Stimulated activated CD8-positive, alpha-beta memory T cell treated with anti-CD3 and anti-CD28 coated beads, Interleukin-12 subunit alpha, Interleukin-12 subunit beta, amount 100 ng/mL, for 24 hours (primary cell): ENCODE measurements around the gene TIMP3.
"Not testable (repeated sequence)": the region's sequence is repeated elsewhere in the genome, so short reads cannot be mapped to it uniquely, and the experiment has no call there.

ENCODE experiments used
- DNase-seq: peaks from one replicate; pipeline ENCODE4 v3.0.0-alpha.2; 2020; ENCODE audit errors: extremely low read depth

Gene TIMP3

DNA sequence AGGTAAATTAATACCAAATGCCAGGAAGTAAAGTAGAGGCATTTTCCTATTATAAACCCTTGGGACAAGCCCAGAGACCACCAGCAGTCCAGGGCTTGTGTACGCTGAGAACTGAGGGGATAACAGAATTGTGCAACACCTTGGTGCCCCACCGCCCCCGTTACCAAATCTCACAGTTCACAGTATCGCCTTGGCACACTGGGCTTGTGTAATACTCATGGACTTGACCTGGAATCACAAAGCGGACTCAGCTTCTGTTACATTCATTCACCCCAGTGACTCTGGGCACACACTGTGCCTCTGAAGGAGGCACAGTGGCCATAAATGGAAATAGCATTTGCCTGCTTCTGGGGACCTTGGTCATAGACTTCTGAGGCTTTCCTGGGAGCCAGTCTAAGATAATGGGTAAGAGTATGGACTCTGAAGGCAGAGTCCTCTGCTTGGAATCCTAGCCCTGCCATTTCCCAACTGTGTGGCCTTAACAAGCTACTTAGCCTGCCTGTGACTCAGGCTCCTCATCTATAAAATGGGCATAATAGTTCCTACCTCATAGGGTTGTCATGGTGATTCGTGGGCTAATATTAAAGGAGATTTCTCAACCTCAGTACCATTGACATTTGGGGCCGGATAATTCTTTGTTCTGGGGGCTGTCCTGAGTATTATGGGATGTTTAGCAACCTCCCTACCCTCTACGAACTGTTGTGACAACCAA lies 53.7 kb downstream of the TIMP3 start:
- no peak for DNase-seq

GRCh38 chr22:32858121-32858703 lies 56.7 kb downstream of the TIMP3 start:
- no peak for DNase-seq

DNA sequence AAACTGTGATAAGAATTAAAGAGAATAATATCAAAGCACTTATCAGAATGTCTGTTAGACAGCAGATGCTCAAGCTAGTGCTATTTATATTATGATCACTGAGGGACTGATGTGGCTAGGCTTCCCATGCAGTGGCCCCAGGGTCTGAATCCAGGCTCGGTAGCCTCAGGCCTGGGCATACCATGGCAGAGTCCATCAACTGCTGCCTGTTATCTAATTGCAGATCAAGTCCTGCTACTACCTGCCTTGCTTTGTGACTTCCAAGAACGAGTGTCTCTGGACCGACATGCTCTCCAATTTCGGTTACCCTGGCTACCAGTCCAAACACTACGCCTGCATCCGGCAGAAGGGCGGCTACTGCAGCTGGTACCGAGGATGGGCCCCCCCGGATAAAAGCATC lies 57.5 kb downstream of the TIMP3 start:
- DNase-seq = no peak

DNA sequence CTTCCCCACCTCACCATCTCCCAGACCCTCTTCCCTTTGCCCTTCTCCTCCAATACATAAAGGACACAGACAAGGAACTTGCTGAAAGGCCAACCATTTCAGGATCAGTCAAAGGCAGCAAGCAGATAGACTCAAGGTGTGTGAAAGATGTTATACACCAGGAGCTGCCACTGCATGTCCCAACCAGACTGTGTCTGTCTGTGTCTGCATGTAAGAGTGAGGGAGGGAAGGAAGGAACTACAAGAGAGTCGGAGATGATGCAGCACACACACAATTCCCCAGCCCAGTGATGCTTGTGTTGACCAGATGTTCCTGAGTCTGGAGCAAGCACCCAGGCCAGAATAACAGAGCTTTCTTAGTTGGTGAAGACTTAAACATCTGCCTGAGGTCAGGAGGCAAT lies 58.2 kb downstream of the TIMP3 start:
- DNase-seq = no peak

DNA sequence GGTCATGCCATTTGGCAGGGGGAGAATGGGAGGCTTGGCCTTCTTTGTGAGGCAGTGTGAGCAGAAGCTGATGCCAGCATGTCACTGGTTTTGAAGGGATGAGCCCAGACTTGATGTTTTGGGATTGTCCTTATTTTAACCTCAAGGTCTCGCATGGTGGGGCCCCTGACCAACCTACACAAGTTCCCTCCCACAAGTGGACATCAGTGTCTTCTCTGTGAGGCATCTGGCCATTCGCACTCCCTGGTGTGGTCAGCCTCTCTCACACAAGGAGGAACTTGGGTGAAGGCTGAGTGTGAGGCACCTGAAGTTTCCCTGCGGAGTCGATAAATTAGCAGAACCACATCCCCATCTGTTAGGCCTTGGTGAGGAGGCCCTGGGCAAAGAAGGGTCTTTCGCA lies 59.8 kb downstream of the TIMP3 start:
- DNase-seq = no peak

- no peak for DNase-seq
Observed at GRCh38 chr22:32862083-32862482, 60.6 kb downstream of the TIMP3 start.

- no peak for DNase-seq
Observed at GRCh38 chr22:32862936-32863661, 61.6 kb downstream of the TIMP3 start.

DNA sequence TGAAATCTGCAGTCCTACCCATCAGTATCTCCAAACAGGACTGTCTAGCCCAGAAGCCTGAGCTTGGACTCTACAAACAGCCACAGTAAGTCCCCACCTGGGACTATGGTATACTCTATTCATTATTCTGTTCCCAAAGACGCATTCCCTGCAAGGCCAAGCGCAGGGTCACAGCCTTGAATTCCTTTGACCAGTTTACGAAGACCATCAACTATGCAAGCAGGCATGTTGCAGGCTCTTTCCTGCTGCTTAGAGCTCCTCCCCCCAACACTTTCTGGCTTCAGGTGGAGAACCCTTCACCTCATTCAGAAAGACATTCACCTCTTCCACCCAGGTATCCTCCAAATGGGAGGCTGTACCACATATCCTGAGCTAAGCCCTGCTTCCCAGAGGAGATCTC lies 62.5 kb downstream of the TIMP3 start:
- DNase-seq = no peak

- no peak for DNase-seq
Observed at GRCh38 chr22:32864596-32864995, 63.1 kb downstream of the TIMP3 start.

GRCh38 chr22:32866953-32867352 lies 65.4 kb downstream of the TIMP3 start:
- no peak for DNase-seq

DNA sequence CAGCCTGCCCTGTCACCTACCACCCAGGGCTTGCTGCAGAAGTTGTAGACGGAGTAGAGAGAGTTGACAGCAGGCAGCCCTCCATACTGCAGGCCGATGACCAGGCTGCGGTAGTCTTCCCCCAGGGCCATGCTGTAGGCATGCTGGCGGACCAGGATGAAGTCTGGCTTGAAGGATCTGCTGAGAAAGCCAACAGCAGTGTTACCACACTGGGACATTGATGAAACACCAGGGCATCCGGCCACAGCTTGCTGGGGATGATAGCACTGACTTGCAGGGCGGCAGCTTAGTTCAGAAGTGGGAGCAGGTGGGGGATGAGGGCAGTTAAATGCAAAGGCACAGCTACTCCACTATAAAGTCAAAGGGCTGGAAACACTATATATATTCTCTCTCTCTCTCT lies 67.4 kb downstream of the TIMP3 start:
- no peak for DNase-seq

DNA sequence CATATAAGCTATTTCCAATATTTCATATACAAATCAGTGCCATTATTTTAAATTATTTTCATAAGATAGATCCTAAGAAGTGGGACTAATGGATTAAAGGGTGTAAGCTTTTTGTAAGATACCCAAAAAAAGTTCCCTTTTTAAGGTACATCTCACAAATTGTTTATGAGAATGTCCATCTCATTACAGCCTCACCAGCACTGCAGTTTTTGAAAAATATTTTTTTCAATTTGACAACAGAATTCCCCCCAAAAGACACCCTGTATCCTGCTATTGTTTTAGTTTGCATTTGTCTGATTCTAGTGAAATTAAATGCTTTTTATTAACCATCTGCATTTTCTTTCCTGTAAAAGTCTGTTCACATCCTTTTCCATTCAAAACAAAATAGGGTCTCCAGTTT lies 69.0 kb downstream of the TIMP3 start:
- no peak for DNase-seq

DNA sequence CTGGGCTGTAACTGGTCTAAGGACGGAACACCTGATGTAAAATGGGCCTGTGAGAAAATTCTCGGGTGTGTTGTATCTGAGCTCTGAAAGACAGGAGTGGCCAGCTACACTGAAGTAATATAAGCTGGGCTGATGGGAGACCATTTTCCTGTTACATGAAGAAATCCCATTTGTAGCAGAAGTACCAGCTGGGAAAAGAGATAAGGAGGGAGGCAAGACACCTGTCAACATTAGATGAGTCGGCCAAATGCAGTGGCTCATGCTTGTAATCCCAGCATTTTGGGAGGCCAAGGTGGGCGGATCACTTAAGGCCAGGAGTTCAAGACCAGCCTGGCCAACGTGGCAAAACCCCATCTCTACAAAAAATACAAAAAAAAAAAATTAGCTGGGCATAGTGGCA lies 72.1 kb downstream of the TIMP3 start:
- not testable (repeated sequence) for DNase-seq

- no peak for DNase-seq
Observed at GRCh38 chr22:32874385-32874784, 72.9 kb downstream of the TIMP3 start.

DNA sequence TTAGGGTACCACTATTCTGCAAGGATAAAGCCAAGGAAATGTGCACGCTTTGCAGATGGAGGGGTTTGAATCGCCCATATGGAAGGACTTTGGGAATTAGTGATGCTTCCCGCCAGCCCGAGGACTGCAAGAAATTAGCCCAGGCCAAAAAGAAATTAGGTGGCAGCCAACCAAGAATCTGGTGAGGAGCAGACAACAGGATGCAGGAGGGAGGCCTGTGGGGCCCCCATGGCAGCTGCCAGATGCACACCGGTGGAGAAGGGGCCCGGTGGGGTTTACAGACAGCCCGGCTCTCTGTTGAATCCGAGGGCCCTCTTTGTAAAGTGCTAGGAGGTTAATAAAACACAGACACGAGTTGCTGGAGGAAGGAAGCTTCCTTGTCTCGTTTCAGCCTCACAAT lies 73.5 kb downstream of the TIMP3 start:
- DNase-seq = no peak

DNA sequence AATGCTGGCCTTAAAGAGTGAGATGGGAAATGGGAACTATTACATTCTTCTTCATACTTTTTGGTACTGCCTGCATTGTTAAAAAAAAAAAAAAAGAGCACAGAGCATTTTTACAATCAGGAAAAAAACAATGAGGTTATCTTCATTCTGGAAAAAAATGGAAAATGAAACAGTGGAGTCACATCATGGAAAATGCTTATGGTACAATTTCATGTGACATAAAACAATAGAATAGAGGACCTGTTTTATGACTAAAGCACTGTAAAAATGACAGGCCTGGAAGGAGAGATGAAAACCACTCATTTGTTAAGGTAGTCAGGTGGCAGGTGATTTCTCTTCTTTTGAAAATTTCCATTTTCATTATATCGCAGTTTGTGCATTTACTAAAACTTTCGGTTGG lies 75.0 kb downstream of the TIMP3 start:
- no peak for DNase-seq

- no peak for DNase-seq
Observed at GRCh38 chr22:32877196-32877595, 75.7 kb downstream of the TIMP3 start.

DNA sequence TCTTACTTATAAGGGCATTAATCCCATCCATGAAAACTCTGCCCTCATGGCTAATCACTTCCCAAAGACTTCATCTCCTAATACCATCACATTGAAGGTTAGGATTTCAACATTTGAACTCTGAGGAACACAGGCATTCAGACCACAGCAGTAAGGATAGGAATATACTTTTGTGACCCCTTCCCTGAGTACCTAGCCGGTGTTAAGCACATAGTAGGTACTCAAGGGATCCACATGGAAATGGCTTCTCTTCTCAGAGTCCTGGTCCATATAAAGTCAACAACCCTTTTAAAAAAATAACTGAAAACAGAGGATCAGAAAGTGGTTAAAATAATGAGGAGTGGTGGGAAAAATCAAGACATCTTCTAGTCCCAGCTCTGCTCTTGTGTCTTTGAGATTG lies 78.0 kb downstream of the TIMP3 start:
- DNase-seq = no peak

DNA sequence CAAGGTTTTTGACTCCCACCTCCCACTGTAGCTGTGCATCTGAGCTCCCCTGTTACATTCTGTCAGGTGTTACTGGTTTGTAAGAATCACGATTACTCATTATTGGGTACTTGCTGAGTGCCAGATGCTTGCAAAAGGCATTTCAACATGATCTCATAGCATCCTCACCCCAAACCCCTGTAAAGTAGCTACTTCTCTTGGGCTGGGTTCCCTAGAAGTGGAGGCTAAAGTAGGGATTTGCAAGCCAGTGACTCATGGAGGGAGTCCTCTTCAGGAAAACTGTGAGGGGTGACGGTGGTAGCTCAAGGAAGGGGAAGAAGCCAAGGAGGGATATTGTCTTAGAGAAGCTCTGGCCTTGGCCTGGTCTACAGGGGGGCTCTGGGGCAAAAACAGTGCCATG lies 78.6 kb downstream of the TIMP3 start:
- no peak for DNase-seq

GRCh38 chr22:32880505-32880892 lies 79.0 kb downstream of the TIMP3 start:
- no peak for DNase-seq

DNA sequence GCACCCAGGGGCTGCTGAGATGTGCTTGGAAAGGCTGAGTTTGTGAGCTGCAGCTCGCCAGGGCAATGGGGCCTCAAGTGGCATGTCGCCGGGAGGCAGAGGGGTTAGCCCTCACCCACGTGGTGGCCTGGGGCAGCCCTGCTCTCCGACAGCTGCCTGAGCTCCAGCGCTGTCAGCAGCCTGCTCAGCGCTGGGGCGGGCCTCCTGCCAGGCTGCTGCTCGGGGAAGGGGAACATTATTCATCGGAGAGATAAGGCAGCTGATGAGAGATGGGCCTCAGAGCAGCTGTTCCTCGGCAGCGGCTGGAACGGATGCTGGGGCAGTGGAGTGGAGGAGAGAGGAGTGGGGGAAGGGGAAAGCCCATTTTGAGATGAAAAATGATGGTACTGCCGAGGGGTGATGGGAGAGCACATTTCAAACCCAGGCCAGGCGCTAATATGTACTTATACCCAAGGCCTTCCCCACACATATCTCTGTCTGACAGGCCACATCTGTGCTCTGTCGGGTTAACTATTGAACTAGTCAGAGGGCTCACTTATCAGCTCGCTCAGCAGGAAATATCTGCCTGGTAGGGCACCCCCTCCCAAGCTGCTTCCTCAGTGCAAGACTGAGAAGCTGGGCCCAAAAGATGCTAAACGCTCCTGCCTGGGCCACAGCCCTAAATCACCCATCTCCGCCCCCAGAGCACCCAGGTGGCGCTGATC lies 79.5 kb downstream of the TIMP3 start:
- no peak for DNase-seq

DNA sequence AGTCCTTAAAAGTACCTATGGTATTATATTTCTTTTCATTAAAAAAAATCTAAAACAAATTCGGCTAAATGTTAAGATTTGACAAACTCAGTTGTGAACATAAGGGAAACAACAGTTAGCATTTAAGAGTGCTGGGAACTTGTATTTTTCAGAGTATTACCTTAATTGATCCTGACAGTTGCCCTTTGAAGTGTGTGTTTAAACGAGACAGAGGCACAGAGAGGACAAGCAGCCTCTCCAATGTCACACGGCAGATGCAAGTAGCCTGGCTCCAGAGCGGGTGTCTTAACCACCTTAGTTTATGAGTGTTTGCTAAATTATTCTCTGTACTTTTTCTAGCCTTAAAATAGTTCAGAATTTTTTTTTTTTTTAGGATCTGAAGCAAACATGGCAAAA lies 80.9 kb downstream of the TIMP3 start:
- no peak for DNase-seq
